ENCODE results near the gene TTC34. TPM values are rescaled to one million over a fixed set of nuclear protein-coding genes. Genes with fewer than 3 reads are reported as not detected.

Gene TTC34
- total RNA-seq, 1 experiment from 2014 or later: not detected

DNA sequence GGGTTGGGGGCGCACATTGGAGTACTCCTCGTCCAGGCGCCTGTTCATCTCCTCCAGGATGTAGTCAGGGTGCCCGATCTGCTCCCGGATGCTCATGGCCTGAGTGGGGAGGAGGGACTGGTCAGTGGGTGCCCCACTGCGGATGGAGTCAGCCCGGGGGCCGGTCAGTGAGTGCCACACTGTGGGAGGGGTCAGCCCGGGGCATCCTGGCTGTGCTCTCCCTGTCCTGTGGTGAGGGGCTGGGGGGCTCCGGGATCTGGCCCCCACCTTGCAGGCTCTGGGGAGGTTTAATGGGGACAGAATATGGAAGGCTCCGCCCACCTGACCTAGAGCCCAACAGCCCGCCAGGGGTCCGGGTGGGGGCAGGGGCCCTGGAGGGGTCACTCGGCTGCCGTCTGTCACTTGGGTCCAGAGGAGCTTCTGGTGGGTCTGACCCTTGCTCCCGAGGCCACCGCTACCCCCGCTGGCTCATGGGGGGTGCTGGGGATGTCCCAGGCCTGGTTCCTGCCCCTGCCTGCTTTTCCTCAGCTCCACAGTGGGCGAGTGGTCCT, 206.2 kb downstream of the TTC34 start:
- in situ Hi-C loops (cut with HindIII; ENCODE audit: low pct_unique_long_range_greater_than_20kb, low sequenced_read_pairs): no loop called here
- no peak for DNase-seq (ENCODE audit: low read depth)

- in situ Hi-C loops (cut with HindIII; ENCODE audit: low pct_unique_long_range_greater_than_20kb, low sequenced_read_pairs): no loop called here
- DNase-seq (ENCODE audit: low read depth): no peak
Observed at GRCh38 chr1:2594641-2595131, 206.8 kb downstream of the TTC34 start.

DNA sequence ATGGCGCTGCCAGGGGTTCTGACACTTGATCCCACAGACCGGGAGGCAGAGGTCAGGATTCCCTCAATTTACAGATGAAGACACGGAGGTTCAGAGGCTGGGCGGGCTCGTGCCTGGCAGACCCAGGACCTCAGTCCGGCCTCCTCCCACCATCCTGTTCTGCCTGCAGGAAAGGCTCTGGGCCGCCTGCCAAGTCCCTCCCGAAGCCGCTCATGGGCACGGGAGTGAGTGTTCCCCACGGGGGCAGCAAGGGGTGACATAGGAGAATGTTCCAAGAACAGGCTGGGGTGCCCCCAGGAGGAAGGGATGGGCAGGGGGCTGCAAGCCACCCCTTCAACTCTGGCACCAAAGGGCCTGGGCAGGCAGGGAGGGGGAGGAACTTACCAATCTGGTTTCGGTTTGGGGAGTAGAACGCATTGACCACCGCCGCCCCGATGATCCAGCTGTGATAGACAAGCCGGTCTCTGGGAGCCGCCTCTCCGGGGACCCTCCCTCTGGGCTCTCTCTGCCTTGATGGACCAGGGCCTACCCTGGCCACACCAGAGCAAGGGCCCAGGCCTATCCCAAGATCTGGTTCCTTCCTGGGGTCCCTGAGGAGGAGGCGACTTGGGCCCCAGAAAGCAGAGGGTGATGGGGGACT, 207.4 kb downstream of the TTC34 start:
- no peak for DNase-seq (ENCODE audit: low read depth)
- in situ Hi-C loops (cut with HindIII; ENCODE audit: low pct_unique_long_range_greater_than_20kb, low sequenced_read_pairs): no loop called here

- in situ Hi-C loops (cut with HindIII; ENCODE audit: low pct_unique_long_range_greater_than_20kb, low sequenced_read_pairs): no loop called here
Observed at GRCh38 chr1:2593251-2593878, 208.1 kb downstream of the TTC34 start.

GRCh38 chr1:2592672-2593071, 208.8 kb downstream of the TTC34 start:
- in situ Hi-C loops (cut with HindIII; ENCODE audit: low pct_unique_long_range_greater_than_20kb, low sequenced_read_pairs): no loop called here
- no peak for DNase-seq (ENCODE audit: low read depth)

More at GRCh38 chr1:2593251-2593878, 208.1 kb downstream of the TTC34 start:
- no peak for DNase-seq (ENCODE audit: low read depth)

GRCh38 chr1:2591581-2592261, 209.8 kb downstream of the TTC34 start:
- DNase-seq (ENCODE audit: low read depth): no peak
- in situ Hi-C loops (cut with HindIII; ENCODE audit: low pct_unique_long_range_greater_than_20kb, low sequenced_read_pairs): no loop called here

GRCh38 chr1:2591233-2591580, 210.3 kb downstream of the TTC34 start:
- in situ Hi-C loops (cut with HindIII; ENCODE audit: low pct_unique_long_range_greater_than_20kb, low sequenced_read_pairs): no loop called here
- DNase-seq (ENCODE audit: low read depth): no peak

GRCh38 chr1:2590233-2591141, 211.0 kb downstream of the TTC34 start:
- in situ Hi-C loops (cut with HindIII; ENCODE audit: low pct_unique_long_range_greater_than_20kb, low sequenced_read_pairs): no loop called here
- no peak for DNase-seq (ENCODE audit: low read depth)

- in situ Hi-C loops (cut with HindIII; ENCODE audit: low pct_unique_long_range_greater_than_20kb, low sequenced_read_pairs): no loop called here
- DNase-seq (ENCODE audit: low read depth): no peak
Observed at GRCh38 chr1:2589431-2590232, 211.9 kb downstream of the TTC34 start.

- DNase-seq (ENCODE audit: low read depth): no peak
- in situ Hi-C loops (cut with HindIII; ENCODE audit: low pct_unique_long_range_greater_than_20kb, low sequenced_read_pairs): no loop called here
Observed at GRCh38 chr1:2588661-2589430, 212.6 kb downstream of the TTC34 start.

DNA sequence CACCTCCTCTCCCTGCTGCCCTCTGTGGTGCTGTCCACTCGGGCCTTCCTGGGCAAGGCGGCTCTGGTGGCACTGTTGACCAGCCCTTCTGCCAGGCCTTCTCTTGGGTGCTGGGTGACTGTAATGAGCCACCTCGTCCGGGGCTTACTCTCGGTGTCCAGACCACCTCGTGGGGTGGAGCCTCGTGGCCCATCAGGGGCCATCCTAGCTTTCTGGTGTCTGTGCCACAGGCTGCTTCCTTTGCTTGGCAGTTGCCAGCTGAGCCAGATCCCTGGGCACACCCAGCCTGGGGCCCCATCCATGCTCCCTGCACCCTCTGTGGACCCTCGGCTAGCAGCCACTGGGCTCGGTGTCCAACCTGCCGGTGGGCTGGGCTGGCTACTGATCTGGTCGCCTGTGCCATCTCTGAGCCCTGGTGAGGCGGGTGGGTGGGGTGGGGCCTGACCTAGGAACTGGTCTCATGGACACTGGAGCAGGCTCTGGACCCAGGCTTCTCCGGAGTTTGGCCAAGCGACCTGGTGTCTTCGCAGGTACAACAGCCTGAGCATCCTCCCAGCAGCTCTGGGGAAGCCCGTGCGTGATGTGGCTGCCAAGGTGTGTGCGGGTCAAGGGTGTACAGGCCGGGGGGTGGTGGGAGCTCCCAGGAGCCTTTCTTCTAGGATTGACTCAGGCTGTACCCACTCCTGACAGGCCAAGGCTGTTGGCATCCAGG, 213.5 kb downstream of the TTC34 start:
- in situ Hi-C loops (cut with HindIII; ENCODE audit: low pct_unique_long_range_greater_than_20kb, low sequenced_read_pairs): no loop called here
- no peak for DNase-seq (ENCODE audit: low read depth)

GRCh38 chr1:2587071-2587859, 214.2 kb downstream of the TTC34 start:
- peak; percentile 22 for DNase-seq (ENCODE audit: low read depth)
- in situ Hi-C loops (cut with HindIII; ENCODE audit: low pct_unique_long_range_greater_than_20kb, low sequenced_read_pairs): no loop called here

- in situ Hi-C loops (cut with HindIII; ENCODE audit: low pct_unique_long_range_greater_than_20kb, low sequenced_read_pairs): no loop called here
- DNase-seq (ENCODE audit: low read depth): peak; percentile 97
Observed at GRCh38 chr1:2586154-2587070, 215.1 kb downstream of the TTC34 start, which contains the start of gene PRXL2B. TSS of gene PRXL2B (plus strand) at chr1:2586777. CDS start at chr1:2586886, 109 bp downstream.

Data from Caki2 (cell line).